B cell (primary cell): ENCODE data around the gene SC5D. TPM values are rescaled to one million over a fixed set of nuclear protein-coding genes. Genes with fewer than 3 reads are reported as not detected.

Source experiments
- ATAC-seq: fragments of 200-7000 bp; cut with Tn5 transposase; one replicate; pipeline ENCODE4 v1.10.0; 2021; ENCODE audit warnings: low read depth, mild to moderate bottlenecking, moderate number of reproducible peaks, moderate library complexity
- CTCF ChIA-PET: fragments of 350-600 bp; sonication (Branson Sonifier 250); formaldehyde crosslinking; loops from one replicate; lab custom pipeline; 2021; ENCODE audit warnings: antibody characterized with exemption, inconsistent platforms; lab: Charles Lee
- POLR2A ChIA-PET: fragments of 350-600 bp; sonication (Branson Sonifier 250); formaldehyde crosslinking; loops from one replicate; lab custom pipeline; 2021; ENCODE audit warnings: antibody characterized with exemption; lab: Charles Lee
- DNase-seq: peaks from one replicate; pipeline ENCODE4 v3.0.0; 2013
- H2AFZ ChIP-seq: 2 replicates; pipeline ENCODE4 v1.6.1; 2012; ENCODE audit warnings: mild to moderate bottlenecking, low read depth, low read length; ENCODE audit not compliant: insufficient read depth, poor library complexity, severe bottlenecking
- H3K27ac ChIP-seq, 2 donors: 1 replicate in 1 of 2; 2 replicates in 1 of 2; pipeline ENCODE4 v1.5.1; 2012 to 2013; ENCODE audit warnings: low read length in 2 of 2, mild to moderate bottlenecking in 2 of 2, moderate library complexity in 1 of 2
- H3K27me3 ChIP-seq, 4 experiments: fragments of 200-600 bp in 1 of 4; sonication (generic) in 1 of 4; replicated peaks in 1 of 4; 1 replicate in 2 of 4; 2 replicates in 2 of 4; pipeline versions ENCODE4 v1.6.1 to v1.7.0; 2013 to 2016; ENCODE audit warnings: low read length in 3 of 4, mild to moderate bottlenecking in 2 of 4, mixed read lengths in 1 of 4, moderate library complexity in 1 of 4; ENCODE audit not compliant: insufficient read depth in 4 of 4, control insufficient read depth in 3 of 4; ENCODE audit errors: control extremely low read depth in 1 of 4
- H3K36me3 ChIP-seq, 2 experiments: replicated peaks in 1 of 2; 1 replicate in 1 of 2; 2 replicates in 1 of 2; pipeline versions ENCODE4 v1.6.1 to v1.7.1; 2013; ENCODE audit warnings: low read length in 1 of 2; ENCODE audit not compliant: insufficient read depth in 2 of 2, control insufficient read depth in 1 of 2; ENCODE audit errors: control extremely low read depth in 1 of 2, extremely low read depth in 1 of 2
- H3K4me1 ChIP-seq, 2 donors: fragments of 200-600 bp in 1 of 2; sonication (generic) in 1 of 2; 1 replicate in 1 of 2; 2 replicates in 1 of 2; pipeline versions ENCODE4 v1.5.1 to v1.6.1; 2013 to 2017; ENCODE audit warnings: low read length in 2 of 2; ENCODE audit not compliant: control insufficient read depth in 2 of 2, insufficient read depth in 2 of 2
- H3K4me2 ChIP-seq: replicated peaks from 2 replicates; pipeline ENCODE3; 2012; ENCODE audit warnings: mild to moderate bottlenecking, low read depth, low read length; ENCODE audit not compliant: poor library complexity, severe bottlenecking
- H3K4me3 ChIP-seq, 5 experiments: fragments of 200-600 bp in 1 of 5; sonication (generic) in 1 of 5; 1 replicate in 3 of 5; 2 replicates in 2 of 5; pipeline versions ENCODE4 v1.5.1 to v1.7.0; 2011 to 2016; ENCODE audit warnings: low read length in 4 of 5, mild to moderate bottlenecking in 4 of 5, low read depth in 2 of 5, control low read depth in 1 of 5, moderate library complexity in 1 of 5; ENCODE audit not compliant: insufficient read depth in 1 of 5; ENCODE audit errors: control extremely low read depth in 1 of 5, extremely low read depth in 1 of 5
- H3K79me2 ChIP-seq: fragments of 200-600 bp; sonication (generic); one replicate; pipeline ENCODE4 v1.6.0; 2016; ENCODE audit warnings: low read length; ENCODE audit not compliant: control insufficient read depth, insufficient read depth
- H3K9ac ChIP-seq: fragments of 200-600 bp; sonication (generic); 2 replicates; pipeline ENCODE4 v1.6.1; 2017; ENCODE audit warnings: mild to moderate bottlenecking, low read length, moderate library complexity
- H3K9me3 ChIP-seq, 3 donors: one replicate each; pipeline versions ENCODE4 v1.6.1 to v1.7.1; 2013; ENCODE audit warnings: low read length in 2 of 3; ENCODE audit not compliant: control insufficient read depth in 2 of 3, insufficient read depth in 1 of 3; ENCODE audit errors: control extremely low read depth in 1 of 3
- H4K20me1 ChIP-seq: 2 replicates; pipeline ENCODE4 v1.6.0; 2012; ENCODE audit warnings: mild to moderate bottlenecking, low read length; ENCODE audit not compliant: insufficient read depth, control insufficient read depth, poor library complexity, severe bottlenecking
- H3K27ac Mint-ChIP-seq: one replicate; pipeline ENCODE4 v1.8.0; 2021; ENCODE audit warnings: mixed read lengths
- H3K27me3 Mint-ChIP-seq: one replicate; pipeline ENCODE4 v1.8.0; 2021; ENCODE audit warnings: mixed read lengths
- H3K4me1 Mint-ChIP-seq: one replicate; pipeline ENCODE4 v1.8.0; 2021; ENCODE audit warnings: mixed read lengths
- H3K4me3 Mint-ChIP-seq: one replicate; pipeline ENCODE4 v1.8.0; 2021; ENCODE audit warnings: mixed read lengths
- H3K9me3 Mint-ChIP-seq: one replicate; pipeline ENCODE4 v1.8.0; 2022; ENCODE audit warnings: mixed read lengths; ENCODE audit not compliant: insufficient read depth
- CTCF ChIP-seq: fragments of 200-600 bp; IDR thresholded peaks from one replicate; pipeline ENCODE4 v1.8.0; 2022; ENCODE audit warnings: antibody characterized with exemption, mild to moderate bottlenecking
- EZH2 ChIP-seq: IDR thresholded peaks from 2 replicates; pipeline ENCODE4 v1.6.1; 2012; ENCODE audit warnings: borderline replicate concordance, low read depth, mild to moderate bottlenecking, moderate library complexity, low read length; ENCODE audit not compliant: insufficient read depth, poor library complexity, severe bottlenecking
- WGBS: methylation state at CpG from one replicate; pipeline ENCODE4 v1.1.5; 2013; ENCODE audit warnings: missing lambda C conversion rate; ENCODE audit not compliant: insufficient coverage; 5-methylcytosine and 5-hydroxymethylcytosine counted together
- intact Hi-C: fragments of 100-400 bp; cut with micrococcal nuclease; formaldehyde crosslinking; loops from one replicate; pipeline ENCODE4 v1.10.0; 2022
- polyA plus RNA-seq: library from polyadenylated mRNA; depleted of rRNA; stranded (reverse); fragments of >200 nt; gene quantifications from 2 replicates; pipeline ENCODE4 v1.2.3, GENCODE V29; 2012
- total RNA-seq, 2 donors: library from RNA; stranded (reverse); fragments of 120-200 nt in 1 of 2; gene quantifications; 1 replicate in 1 of 2; 2 replicates in 1 of 2; pipeline versions ENCODE4 v1.2.3 to v1.2.4, GENCODE V29; 2013 to 2022

Gene SC5D
- total and polyA plus RNA-seq, 2 donors (not counting 1 experiment from before 2014, with no cell fraction given) = 15.2 to 54.8 TPM

DNA sequence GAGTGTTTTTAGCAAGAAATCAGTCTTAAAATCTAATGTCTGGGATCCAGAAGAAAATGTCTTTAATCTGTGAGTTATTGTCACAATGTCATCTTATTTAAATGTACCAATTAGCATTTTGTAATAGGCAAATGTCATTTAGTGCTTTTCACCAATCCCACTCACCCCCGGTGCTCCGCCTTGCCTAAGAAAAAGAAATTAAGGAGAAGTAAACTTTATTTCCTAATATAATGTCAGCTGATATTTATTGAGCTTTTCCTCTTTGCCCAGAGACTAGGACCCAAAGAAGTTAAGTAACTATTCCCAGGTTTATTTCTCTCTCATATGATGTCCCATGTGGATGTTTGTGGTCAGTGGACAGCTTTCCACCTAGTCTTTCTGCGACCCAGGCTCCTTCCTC is 16.2 kb downstream of the SC5D start:
- DNase-seq = no peak
- Mint-ChIP-seq H3K27ac (peak overlapping the region; percentile 7), H3K9me3 (no peaks in the 10 kb centered on the region), H3K4me3 (no peak overlapping the region), H3K4me1 (peaks cover 32% of the 10 kb centered on the region), H3K27me3 (no peaks in the 10 kb centered on the region)
- peaks cover 26 to 37% of the 10 kb centered on the region in 2 donors for H3K4me1 ChIP-seq
- peak overlapping the region in 1 of 2 donors; percentile 16 for H3K27ac ChIP-seq
- no peak overlapping the region for H3K4me3 ChIP-seq
- H3K9me3 ChIP-seq = peaks cover 0 to 1% (median 0%) of the 10 kb centered on the region in 3 donors
- no peak overlapping the region for H3K9ac ChIP-seq
- no peak overlapping the region for H3K4me2 ChIP-seq
- ATAC-seq = no peak
- CTCF ChIA-PET = interaction anchor here (0.9 kb wide), 1 partner anchor 17 kb away, joined by 3 read pairs; the partner anchor contains the start of gene SC5D
- intact Hi-C loops = no loop called here
- no peaks in the 10 kb centered on the region for H3K27me3 ChIP-seq
- POLR2A ChIA-PET = no interaction called here
- TF ChIP-seq CTCF = no peak
- TF ChIP-seq EZH2 = no peak
- H3K36me3 ChIP-seq = peaks cover 3 to 36% of the 10 kb centered on the region in 2 experiments
- no peak overlapping the region for H2AFZ ChIP-seq
- WGBS = no CpG with 5 or more reads among the region's 3 CpGs
- H3K79me2 ChIP-seq = no peaks in the 10 kb centered on the region
- no peaks in the 10 kb centered on the region for H4K20me1 ChIP-seq

DNA sequence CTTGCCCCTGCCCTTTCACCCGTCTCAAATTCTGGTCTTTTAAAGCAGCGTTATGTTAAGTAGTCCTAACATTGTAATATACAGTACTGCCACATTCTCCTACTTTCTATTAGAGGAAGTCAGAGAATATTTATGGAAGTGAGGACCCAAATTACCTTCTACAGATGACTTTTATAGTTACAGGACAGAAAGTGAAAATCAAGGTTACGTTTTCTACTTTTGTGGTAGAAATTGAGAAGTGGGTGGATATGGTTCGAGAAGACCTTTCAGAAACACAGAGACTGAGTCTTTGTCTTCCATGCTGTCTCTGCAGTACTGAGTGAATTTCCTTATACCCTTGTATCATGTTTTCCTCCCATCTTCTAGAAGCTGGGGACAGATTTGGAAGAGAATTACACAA is 17.1 kb downstream of the SC5D start:
- ChIA-PET CTCF (no interaction called here), POLR2A (no interaction called here)
- H3K9me3 Mint-ChIP-seq = no peaks in the 10 kb centered on the region
- no peaks in the 10 kb centered on the region for H3K27me3 ChIP-seq
- no peaks in the 10 kb centered on the region for H4K20me1 ChIP-seq
- intact Hi-C loops = no loop called here
- H3K36me3 ChIP-seq = peaks cover 3 to 28% of the 10 kb centered on the region in 2 experiments
- peak overlapping the region; percentile 16 to 45 for H3K27ac ChIP-seq
- H3K4me3 Mint-ChIP-seq = peak overlapping the region; percentile 58
- DNase-seq = peak; percentile 32
- no peaks in the 10 kb centered on the region for H3K27me3 Mint-ChIP-seq
- H3K4me3 ChIP-seq = peak overlapping the region in 1 of 5 experiments; percentile 21
- H3K27ac Mint-ChIP-seq = peak overlapping the region; percentile 1
- peaks cover 32% of the 10 kb centered on the region for H3K4me1 Mint-ChIP-seq
- H3K9me3 ChIP-seq = peaks cover 0 to 1% (median 0%) of the 10 kb centered on the region in 3 donors
- no peak overlapping the region for H2AFZ ChIP-seq
- peaks cover 26 to 37% of the 10 kb centered on the region in 2 donors for H3K4me1 ChIP-seq
- WGBS = no CpG with 5 or more reads among the region's 4 CpGs
- peak; percentile 36 for ATAC-seq
- TF ChIP-seq EZH2 (no peak), CTCF (no peak)
- peak overlapping the region; percentile 36 for H3K4me2 ChIP-seq
- no peaks in the 10 kb centered on the region for H3K79me2 ChIP-seq
- no peak overlapping the region for H3K9ac ChIP-seq
